Measurements from ENCODE around the gene RNF151. TPM values are rescaled to one million over a fixed set of nuclear protein-coding genes. Genes with fewer than 3 reads are reported as not detected.

The RNF151 gene
- total RNA-seq, 2 experiments from 2014 or later = not detected

GRCh38 chr16:1990351-1991134, 23.9 kb downstream of the RNF151 start:
- POLR2A ChIA-PET = interaction anchor here (0.6 kb wide), 1 partner anchor 9 kb away, joined by 3 read pairs; the partner anchor contains the start of gene NOXO1
- H2AFZ ChIP-seq (ENCODE audit: low read length) = peak overlapping the region; percentile 22; the same call in 1 of the 2 replicates
- H4K20me1 ChIP-seq (ENCODE audit: insufficient read depth, low read length) = no peaks in the 10 kb centered on the region
- intact Hi-C loops (cut with micrococcal nuclease; ENCODE audit: unreplicated experiment) = no loop called here
- peaks cover 15% of the 10 kb centered on the region for H3K36me3 ChIP-seq (ENCODE audit: insufficient read depth, low read length)
- BruUV-seq (replicated peaks) = no TSS peak
- H3K4me2 ChIP-seq (ENCODE audit: low read length) = peak overlapping the region; percentile 80
- TF ChIP-seq CTCF (conservative IDR thresholded peaks at IDR 0.05; ENCODE audit: low read length) = no peak
- TF ChIP-seq EZH2phosphoT487 (IDR thresholded peaks at IDR 0.05; ENCODE audit: borderline replicate concordance, low read depth, low read length) = no peak
- no peaks in the 10 kb centered on the region for H3K9me3 ChIP-seq (ENCODE audit: low read length)
- H3K27ac ChIP-seq (ENCODE audit: low read depth, low read length, poor library complexity, severe bottlenecking) = peak overlapping the region; percentile 50
- H3K9me2 ChIP-seq (ENCODE audit: insufficient read depth, low read length) = no peaks in the 10 kb centered on the region
- H3K4me1 ChIP-seq (ENCODE audit: insufficient read depth, low read length, poor library complexity, severe bottlenecking) = peaks cover 36% of the 10 kb centered on the region
- no peaks in the 10 kb centered on the region for H3K79me2 ChIP-seq (ENCODE audit: insufficient read depth, low read depth, low read length)
- H3K4me3 ChIP-seq (ENCODE audit: low read depth, low read length, poor library complexity, severe bottlenecking) = peak overlapping the region; percentile 68
- CTCF ChIA-PET (ENCODE audit: unreplicated experiment) = no interaction called here
- DNase-seq (ENCODE audit: low spot score) = peak; percentile 58

- ChIA-PET CTCF (ENCODE audit: unreplicated experiment) (no interaction called here), POLR2A (interaction anchor here (0.6 to 1.0 kb wide), 2 partner anchors 10 to 19 kb away, joined by 3 read pairs; partner anchors contain the start of genes NOXO1 and TBL3)
- H3K36me3 ChIP-seq (ENCODE audit: insufficient read depth, low read length) = peaks cover 14% of the 10 kb centered on the region
- H3K4me1 ChIP-seq (ENCODE audit: insufficient read depth, low read length, poor library complexity, severe bottlenecking) = peaks cover 36% of the 10 kb centered on the region
- peak overlapping the region; percentile 22; the same call in 1 of the 2 replicates for H2AFZ ChIP-seq (ENCODE audit: low read length)
- no TSS peak for BruUV-seq (replicated peaks)
- H3K4me2 ChIP-seq (ENCODE audit: low read length) = peak overlapping the region; percentile 80
- no peaks in the 10 kb centered on the region for H3K9me2 ChIP-seq (ENCODE audit: insufficient read depth, low read length)
- peak; percentile 79 for DNase-seq (ENCODE audit: low spot score)
- no peak for TF ChIP-seq CTCF (conservative IDR thresholded peaks at IDR 0.05; ENCODE audit: low read length)
- no peak for TF ChIP-seq EZH2phosphoT487 (IDR thresholded peaks at IDR 0.05; ENCODE audit: borderline replicate concordance, low read depth, low read length)
- H4K20me1 ChIP-seq (ENCODE audit: insufficient read depth, low read length) = no peaks in the 10 kb centered on the region
- intact Hi-C loops (cut with micrococcal nuclease; ENCODE audit: unreplicated experiment) = no loop called here
- H3K9me3 ChIP-seq (ENCODE audit: low read length) = no peaks in the 10 kb centered on the region
- peak overlapping the region; percentile 68 for H3K4me3 ChIP-seq (ENCODE audit: low read depth, low read length, poor library complexity, severe bottlenecking)
- H3K27ac ChIP-seq (ENCODE audit: low read depth, low read length, poor library complexity, severe bottlenecking) = peak overlapping the region; percentile 50
- H3K79me2 ChIP-seq (ENCODE audit: insufficient read depth, low read depth, low read length) = no peaks in the 10 kb centered on the region
Observed at GRCh38 chr16:1991135-1991551, 24.5 kb downstream of the RNF151 start.

GRCh38 chr16:1991588-1991947, 24.9 kb downstream of the RNF151 start:
- CTCF ChIA-PET (ENCODE audit: unreplicated experiment) = interaction anchor here (0.6 kb wide), 1 partner anchor 145 kb away, joined by 3 read pairs; no protein-coding TSS in a partner anchor

More at GRCh38 chr16:1991588-1991947, 24.9 kb downstream of the RNF151 start:
- no peaks in the 10 kb centered on the region for H3K9me2 ChIP-seq (ENCODE audit: insufficient read depth, low read length)
- peaks cover 12% of the 10 kb centered on the region for H3K36me3 ChIP-seq (ENCODE audit: insufficient read depth, low read length)
- POLR2A ChIA-PET = interaction anchor here (0.9 to 1.0 kb wide), 2 partner anchors 20 to 56 kb away, joined by 3 to 4 read pairs; partner anchors contain the start of genes NTHL1, TBL3 and TSC2
- H3K4me3 ChIP-seq (ENCODE audit: low read depth, low read length, poor library complexity, severe bottlenecking) = peak overlapping the region; percentile 68
- H2AFZ ChIP-seq (ENCODE audit: low read length) = peak overlapping the region; percentile 3; the same call in 1 of the 2 replicates
- H4K20me1 ChIP-seq (ENCODE audit: insufficient read depth, low read length) = no peaks in the 10 kb centered on the region
- H3K4me2 ChIP-seq (ENCODE audit: low read length) = peak overlapping the region; percentile 80
- DNase-seq (ENCODE audit: low spot score) = peak; percentile 25
- H3K79me2 ChIP-seq (ENCODE audit: insufficient read depth, low read depth, low read length) = no peaks in the 10 kb centered on the region
- TF ChIP-seq CTCF (conservative IDR thresholded peaks at IDR 0.05; ENCODE audit: low read length) (no peak), EZH2phosphoT487 (IDR thresholded peaks at IDR 0.05; ENCODE audit: borderline replicate concordance, low read depth, low read length) (no peak)
- no peaks in the 10 kb centered on the region for H3K9me3 ChIP-seq (ENCODE audit: low read length)
- intact Hi-C loops (cut with micrococcal nuclease; ENCODE audit: unreplicated experiment) = no loop called here
- peak overlapping the region; percentile 50 for H3K27ac ChIP-seq (ENCODE audit: low read depth, low read length, poor library complexity, severe bottlenecking)
- H3K4me1 ChIP-seq (ENCODE audit: insufficient read depth, low read length, poor library complexity, severe bottlenecking) = peaks cover 36% of the 10 kb centered on the region
- BruUV-seq (replicated peaks) = TSS peak; percentile 79

All from OCI-LY7 (cell line).